ENCODE results near the gene PALD1.
"Not testable (repeated sequence)": the region's sequence is repeated elsewhere in the genome, so short reads cannot be mapped to it uniquely, and the experiment has no call there.

The PALD1 gene

GRCh38 chr10:70479626-70480238 lies 1.2 kb downstream of the PALD1 start:
- TF ChIP-seq FOXM1 (IDR thresholded peaks at IDR 0.05; ENCODE audit: borderline replicate concordance), result no peak
- TF ChIP-seq CTBP1 (IDR thresholded peaks at IDR 0.05; ENCODE audit: borderline replicate concordance), result no peak
- TF ChIP-seq ZNF384 (IDR thresholded peaks at IDR 0.05), result no peak
- TF ChIP-seq, protein P1, sequence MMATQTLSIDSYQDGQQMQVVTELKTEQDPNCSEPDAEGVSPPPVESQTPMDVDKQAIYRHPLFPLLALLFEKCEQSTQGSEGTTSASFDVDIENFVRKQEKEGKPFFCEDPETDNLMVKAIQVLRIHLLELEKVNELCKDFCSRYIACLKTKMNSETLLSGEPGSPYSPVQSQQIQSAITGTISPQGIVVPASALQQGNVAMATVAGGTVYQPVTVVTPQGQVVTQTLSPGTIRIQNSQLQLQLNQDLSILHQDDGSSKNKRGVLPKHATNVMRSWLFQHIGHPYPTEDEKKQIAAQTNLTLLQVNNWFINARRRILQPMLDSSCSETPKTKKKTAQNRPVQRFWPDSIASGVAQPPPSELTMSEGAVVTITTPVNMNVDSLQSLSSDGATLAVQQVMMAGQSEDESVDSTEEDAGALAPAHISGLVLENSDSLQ (IDR thresholded peaks at IDR 0.05), result no peak
- no peak for TF ChIP-seq SUZ12 (IDR thresholded peaks at IDR 0.05)
- no peak for TF ChIP-seq ARNT (IDR thresholded peaks at IDR 0.05)
- no peak for TF ChIP-seq ELF4 (IDR thresholded peaks at IDR 0.05)
- no peak for TF ChIP-seq LEF1 (IDR thresholded peaks at IDR 0.05; ENCODE audit: borderline replicate concordance)
- TF ChIP-seq TARDBP (IDR thresholded peaks at IDR 0.05), result no peak
- TF ChIP-seq BHLHE40 (IDR thresholded peaks at IDR 0.05; ENCODE audit: borderline replicate concordance), result no peak
- no peak for TF ChIP-seq NFRKB (IDR thresholded peaks at IDR 0.05)
- ChIA-PET POLR2A (interaction anchor here (1.6 kb wide), 1 partner anchor 309 kb away, joined by 3 read pairs; the partner anchor contains the start of gene SAR1A), CTCF (interaction anchor here (0.7 kb wide), 1 partner anchor 82 kb away, joined by 3 read pairs; no protein-coding TSS in a partner anchor)
- DNase-seq (ENCODE audit: extremely low spot score), result no peak

DNA sequence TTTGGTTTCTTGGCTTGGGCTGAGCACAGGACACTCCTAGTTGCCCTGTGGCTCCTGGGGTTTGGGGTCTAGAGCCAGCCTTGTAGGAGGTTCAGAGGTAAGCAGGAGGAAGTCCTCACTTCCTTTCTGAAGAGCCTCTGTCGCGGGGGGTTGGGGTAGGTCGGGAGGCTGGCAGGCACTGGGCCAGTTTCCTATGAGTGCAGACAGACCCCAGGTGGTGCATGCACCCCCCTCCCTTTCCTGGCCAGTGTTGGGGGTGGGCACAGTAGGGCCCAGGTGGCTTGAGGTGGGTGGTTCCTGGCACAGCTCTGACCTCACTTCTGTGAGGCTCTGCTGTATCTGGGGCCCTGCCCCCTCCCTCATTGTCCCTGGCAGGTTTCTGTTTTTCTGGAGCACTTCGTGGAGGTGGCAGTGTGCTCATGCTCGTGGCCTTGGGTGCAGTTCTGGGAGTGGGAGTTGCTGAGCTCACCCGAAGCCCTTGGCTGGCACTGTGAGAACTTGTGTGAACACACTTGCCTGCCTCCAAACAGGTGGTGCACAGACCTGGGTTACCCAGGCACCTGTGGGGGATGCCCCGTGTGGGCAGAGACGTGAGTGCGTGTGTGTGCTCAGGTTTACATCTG lies 1.8 kb downstream of the PALD1 start:
- TF ChIP-seq L3MBTL2 (conservative IDR thresholded peaks at IDR 0.05) (no peak), ZNF384 (IDR thresholded peaks at IDR 0.05) (no peak), ELF4 (IDR thresholded peaks at IDR 0.05) (no peak), TARDBP (IDR thresholded peaks at IDR 0.05) (no peak), FOXK2 (IDR thresholded peaks at IDR 0.05) (no peak), NFRKB (IDR thresholded peaks at IDR 0.05) (no peak), SP1 (IDR thresholded peaks at IDR 0.05) (no peak), HDGF (IDR thresholded peaks at IDR 0.05; ENCODE audit: borderline replicate concordance) (no peak), FOXA1 (IDR thresholded peaks at IDR 0.05) (no peak), FOXM1 (IDR thresholded peaks at IDR 0.05; ENCODE audit: borderline replicate concordance) (no peak), ARNT (IDR thresholded peaks at IDR 0.05) (no peak), LEF1 (IDR thresholded peaks at IDR 0.05; ENCODE audit: borderline replicate concordance) (no peak), BHLHE40 (IDR thresholded peaks at IDR 0.05; ENCODE audit: borderline replicate concordance) (no peak), SUZ12 (IDR thresholded peaks at IDR 0.05) (no peak), CTBP1 (IDR thresholded peaks at IDR 0.05; ENCODE audit: borderline replicate concordance) (no peak)
- TF ChIP-seq, protein P1 (IDR thresholded peaks at IDR 0.05), result no peak
- ChIA-PET POLR2A (interaction anchor here (1.6 kb wide), 1 partner anchor 310 kb away, joined by 3 read pairs; the partner anchor contains the start of gene SAR1A), CTCF (no interaction called here)
- DNase-seq (ENCODE audit: extremely low spot score), result no peak

DNA sequence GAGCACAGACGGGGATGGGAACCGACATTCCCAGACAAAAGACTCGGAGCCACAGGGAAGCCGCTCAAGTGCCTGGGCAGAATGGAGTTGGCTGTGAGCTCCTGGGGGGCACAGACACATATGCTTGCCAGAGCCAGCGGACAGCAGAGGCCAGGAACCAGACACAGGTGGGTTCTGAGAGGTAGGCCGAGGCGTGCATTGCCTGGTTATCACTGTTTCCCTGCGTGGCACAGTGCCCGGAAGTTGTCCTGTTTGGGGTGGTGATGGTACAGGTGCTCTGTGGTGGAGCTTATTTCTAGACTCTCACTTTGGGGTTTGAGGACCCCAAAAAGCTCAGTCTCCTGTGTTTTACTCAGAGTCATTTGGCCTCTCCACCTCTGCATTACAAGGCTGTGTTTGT lies 2.5 kb downstream of the PALD1 start:
- DNase-seq (ENCODE audit: extremely low spot score), result no peak
- ChIA-PET POLR2A (interaction anchor here (1.6 kb wide), 1 partner anchor 311 kb away, joined by 3 read pairs; the partner anchor contains the start of gene SAR1A), CTCF (no interaction called here)
- TF ChIP-seq FOXK2 (IDR thresholded peaks at IDR 0.05) (no peak), NFRKB (IDR thresholded peaks at IDR 0.05) (no peak), CTBP1 (IDR thresholded peaks at IDR 0.05; ENCODE audit: borderline replicate concordance) (no peak), LEF1 (IDR thresholded peaks at IDR 0.05; ENCODE audit: borderline replicate concordance) (no peak), SUZ12 (IDR thresholded peaks at IDR 0.05) (no peak), HDGF (IDR thresholded peaks at IDR 0.05; ENCODE audit: borderline replicate concordance) (no peak), ZNF384 (IDR thresholded peaks at IDR 0.05) (no peak), TARDBP (IDR thresholded peaks at IDR 0.05) (no peak), ARNT (IDR thresholded peaks at IDR 0.05) (no peak), FOXM1 (IDR thresholded peaks at IDR 0.05; ENCODE audit: borderline replicate concordance) (no peak), SP1 (IDR thresholded peaks at IDR 0.05) (no peak), FOXA1 (IDR thresholded peaks at IDR 0.05) (no peak), BHLHE40 (IDR thresholded peaks at IDR 0.05; ENCODE audit: borderline replicate concordance) (no peak)

- no peak for DNase-seq (ENCODE audit: extremely low spot score)
- ChIA-PET CTCF (no interaction called here), POLR2A (no interaction called here)
Observed at GRCh38 chr10:70481831-70482530, 3.4 kb downstream of the PALD1 start.

GRCh38 chr10:70482982-70483760 lies 4.6 kb downstream of the PALD1 start:
- POLR2A ChIA-PET, result no interaction called here
- DNase-seq (ENCODE audit: extremely low spot score), result no peak
- CTCF ChIA-PET, result no interaction called here
- no peak for TF ChIP-seq CTBP1 (IDR thresholded peaks at IDR 0.05; ENCODE audit: borderline replicate concordance)
- TF ChIP-seq ZNF384 (IDR thresholded peaks at IDR 0.05), result no peak
- TF ChIP-seq LEF1 (IDR thresholded peaks at IDR 0.05; ENCODE audit: borderline replicate concordance), result no peak
- no peak for TF ChIP-seq L3MBTL2 (conservative IDR thresholded peaks at IDR 0.05)
- TF ChIP-seq TARDBP (IDR thresholded peaks at IDR 0.05), result no peak
- TF ChIP-seq BHLHE40 (IDR thresholded peaks at IDR 0.05; ENCODE audit: borderline replicate concordance), result no peak
- no peak for TF ChIP-seq NFRKB (IDR thresholded peaks at IDR 0.05)
- no peak for TF ChIP-seq ARNT (IDR thresholded peaks at IDR 0.05)
- TF ChIP-seq FOXK2 (IDR thresholded peaks at IDR 0.05), result no peak
- no peak for TF ChIP-seq ELF4 (IDR thresholded peaks at IDR 0.05)
- TF ChIP-seq SUZ12 (IDR thresholded peaks at IDR 0.05), result no peak
- TF ChIP-seq FOXM1 (IDR thresholded peaks at IDR 0.05; ENCODE audit: borderline replicate concordance), result no peak

More at GRCh38 chr10:70481831-70482530, 3.4 kb downstream of the PALD1 start:
- TF ChIP-seq ZNF384 (IDR thresholded peaks at IDR 0.05), result no peak
- no peak for TF ChIP-seq TARDBP (IDR thresholded peaks at IDR 0.05)
- TF ChIP-seq FOXM1 (IDR thresholded peaks at IDR 0.05; ENCODE audit: borderline replicate concordance), result no peak

DNA sequence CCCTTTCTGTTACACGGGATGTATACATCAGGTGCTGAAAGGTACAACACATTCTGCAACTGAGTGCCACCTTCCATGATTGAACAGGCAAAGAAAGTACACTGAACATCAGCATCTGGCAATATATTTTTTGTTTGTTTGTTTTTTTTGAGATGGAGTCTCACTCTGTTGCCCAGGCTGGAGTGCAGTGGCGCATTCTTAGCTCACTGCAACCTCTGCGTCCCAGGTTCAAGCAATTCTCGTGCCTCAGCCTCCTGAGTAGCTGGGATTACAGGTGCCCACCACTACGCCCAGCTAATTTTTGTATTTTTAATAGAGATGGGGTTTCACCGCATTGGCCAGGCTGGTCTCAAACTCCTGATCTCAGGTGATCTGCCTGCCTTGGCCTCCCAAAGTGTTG lies 5.3 kb downstream of the PALD1 start:
- DNase-seq (ENCODE audit: extremely low spot score); POLR2A ChIA-PET; CTCF ChIA-PET: not testable (repeated sequence)

All from HEK293T (cell line).